ENCODE data around the gene CAMTA1.
"Not testable (repeated sequence)": the region's sequence is repeated elsewhere in the genome, so short reads cannot be mapped to it uniquely, and the experiment has no call there.

CAMTA1 gene

DNA sequence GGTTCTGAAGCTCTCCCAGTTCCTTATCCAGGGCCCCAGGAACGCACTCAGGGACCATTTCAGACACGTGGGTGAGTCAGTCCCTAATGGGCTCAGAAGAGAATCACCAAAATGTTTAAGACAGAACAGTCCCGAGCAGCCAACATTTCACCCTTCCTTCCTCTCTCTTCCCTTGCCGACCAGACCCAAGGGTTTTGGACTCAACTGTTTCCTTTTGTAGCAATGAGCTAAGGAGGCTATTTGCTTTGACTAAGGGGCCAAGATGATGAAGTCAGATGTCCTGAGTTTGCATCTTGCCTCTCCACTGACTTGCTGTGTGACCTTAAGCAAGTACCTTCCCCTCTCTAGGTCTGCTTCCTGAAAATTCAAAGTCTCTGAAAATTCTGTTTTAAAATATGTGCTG is 513.5 kb downstream of the CAMTA1 start:
- no peak for DNase-seq

DNA sequence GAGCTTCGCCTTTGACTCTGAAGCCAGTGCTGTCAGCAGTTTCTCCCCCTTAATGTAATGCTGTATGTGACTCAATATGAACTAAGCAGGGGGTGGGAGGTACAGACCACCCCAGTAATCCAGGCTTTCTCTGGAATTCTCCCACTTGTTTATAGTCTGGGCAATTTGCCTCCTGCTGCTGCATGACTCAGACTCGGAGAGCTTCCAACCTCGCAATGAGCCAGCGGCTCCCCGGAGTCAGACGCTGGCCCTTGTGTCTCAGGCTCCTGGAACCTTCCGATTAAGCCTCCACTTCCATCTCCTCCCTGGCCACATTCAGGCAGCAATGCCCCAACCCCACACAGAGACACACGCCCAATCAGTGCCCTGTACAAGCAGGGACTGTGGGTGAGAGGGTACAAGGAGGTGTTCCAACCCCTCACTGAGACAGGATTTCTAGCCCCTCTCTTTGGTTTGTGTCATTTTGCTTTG is 514.1 kb downstream of the CAMTA1 start:
- no peak for DNase-seq

DNA sequence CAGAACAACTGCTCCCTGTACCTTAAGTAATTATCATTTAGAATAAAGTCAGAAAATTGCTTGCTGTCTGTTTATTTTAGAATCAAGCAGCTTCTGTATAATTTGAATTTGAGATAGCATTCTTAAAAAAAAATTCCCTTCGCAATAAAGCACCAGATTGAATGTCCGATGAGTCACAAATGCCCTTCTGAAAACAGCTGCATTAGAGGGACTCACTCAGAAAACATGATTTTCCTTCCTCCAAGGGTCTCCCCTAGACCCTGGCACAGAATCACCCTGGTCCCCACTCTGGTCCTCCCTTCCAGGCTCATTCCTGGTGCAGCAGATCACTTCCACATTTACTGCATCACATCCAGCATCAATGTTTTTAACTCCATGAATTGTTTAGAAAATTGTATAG is 514.7 kb downstream of the CAMTA1 start:
- no peak for DNase-seq

DNA sequence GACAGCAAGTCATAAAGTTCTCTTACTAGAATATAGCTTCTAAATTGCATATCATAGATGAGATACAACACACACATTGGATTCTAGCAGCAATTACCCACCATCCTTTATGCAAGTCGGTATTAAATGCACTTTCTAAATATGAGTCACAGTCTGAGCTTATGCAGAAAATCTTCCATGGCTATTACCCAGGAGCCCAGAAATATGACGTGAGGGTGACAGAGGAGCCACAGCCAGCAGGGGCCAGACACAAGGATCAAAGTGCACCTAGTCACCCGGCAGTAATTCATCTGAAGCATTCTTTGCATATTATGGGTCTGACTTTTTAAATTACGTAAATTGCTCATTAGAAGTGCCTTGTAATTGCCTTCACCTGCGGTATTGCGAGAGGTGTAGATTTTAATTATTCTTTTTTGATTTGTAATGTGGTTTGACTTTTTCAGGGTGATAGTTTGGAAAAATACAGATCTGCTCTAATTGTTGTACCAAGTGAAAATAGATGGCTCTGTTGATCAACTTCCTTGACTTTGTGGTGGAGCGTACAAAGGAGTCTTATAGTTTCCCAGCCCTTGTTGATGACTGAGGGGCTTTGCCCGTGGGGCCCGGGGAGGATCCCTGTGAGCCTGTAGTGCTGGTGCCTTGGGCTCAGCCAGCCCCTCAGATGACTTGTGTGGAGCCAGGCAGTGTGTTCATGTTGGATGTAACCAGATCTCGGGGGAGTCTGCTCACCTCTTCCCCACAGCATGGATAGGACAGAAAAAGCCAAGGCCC is 515.8 kb downstream of the CAMTA1 start:
- DNase-seq = no peak

DNA sequence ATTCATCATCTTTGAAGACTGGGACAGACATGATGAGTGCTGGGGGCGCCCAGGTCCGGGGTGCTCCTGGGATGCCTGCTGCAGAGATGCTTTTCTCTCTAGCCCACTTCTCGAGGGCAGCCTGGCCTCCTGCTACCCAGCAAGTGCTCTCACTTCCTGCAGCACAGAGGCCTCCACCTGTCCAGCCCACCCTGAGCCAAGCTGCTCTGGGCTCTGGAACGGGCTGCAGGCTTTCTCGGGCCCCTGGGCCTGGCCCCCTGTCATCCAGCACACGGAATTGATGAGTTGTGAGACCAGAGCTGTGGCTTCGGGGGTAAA is 516.4 kb downstream of the CAMTA1 start:
- DNase-seq = no peak

DNA sequence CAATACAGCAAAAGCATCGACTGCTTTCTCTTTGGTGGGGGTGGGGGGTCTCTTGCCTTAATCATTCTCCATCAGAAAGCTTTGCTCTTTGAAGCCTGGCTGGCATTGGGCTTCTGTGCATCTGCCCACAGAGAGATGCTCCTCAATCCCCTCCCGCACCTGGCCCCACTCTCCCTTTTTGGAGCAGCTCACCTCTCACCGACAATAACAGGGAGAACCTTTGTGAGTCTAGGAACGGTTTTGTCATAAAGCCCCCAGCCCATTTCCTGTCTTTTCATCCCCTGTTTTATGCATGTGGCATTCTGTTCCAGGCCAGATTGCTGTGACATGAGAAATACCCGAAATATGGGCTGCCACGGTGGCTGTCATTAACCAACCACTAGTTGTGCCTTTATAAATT is 516.9 kb downstream of the CAMTA1 start:
- no peak for DNase-seq

DNA sequence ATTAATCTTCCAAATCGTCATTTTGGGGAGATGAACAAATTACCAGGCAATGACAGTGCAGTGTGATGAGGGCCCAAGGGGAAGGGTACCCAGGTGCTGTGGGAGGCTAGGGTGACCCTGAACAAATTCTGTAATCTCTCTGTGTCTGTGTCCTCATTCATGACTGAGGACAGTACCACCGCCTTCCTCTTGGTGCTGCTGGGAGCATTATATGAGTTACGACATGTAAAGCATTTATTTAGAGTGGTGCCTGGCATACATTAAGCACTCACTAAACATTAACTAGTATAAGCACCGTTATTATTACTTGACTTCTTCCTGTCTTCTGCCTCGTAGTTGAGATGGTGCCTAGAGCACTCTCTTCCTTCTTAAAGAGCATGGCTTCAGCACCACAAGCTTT is 517.6 kb downstream of the CAMTA1 start:
- no peak for DNase-seq

DNA sequence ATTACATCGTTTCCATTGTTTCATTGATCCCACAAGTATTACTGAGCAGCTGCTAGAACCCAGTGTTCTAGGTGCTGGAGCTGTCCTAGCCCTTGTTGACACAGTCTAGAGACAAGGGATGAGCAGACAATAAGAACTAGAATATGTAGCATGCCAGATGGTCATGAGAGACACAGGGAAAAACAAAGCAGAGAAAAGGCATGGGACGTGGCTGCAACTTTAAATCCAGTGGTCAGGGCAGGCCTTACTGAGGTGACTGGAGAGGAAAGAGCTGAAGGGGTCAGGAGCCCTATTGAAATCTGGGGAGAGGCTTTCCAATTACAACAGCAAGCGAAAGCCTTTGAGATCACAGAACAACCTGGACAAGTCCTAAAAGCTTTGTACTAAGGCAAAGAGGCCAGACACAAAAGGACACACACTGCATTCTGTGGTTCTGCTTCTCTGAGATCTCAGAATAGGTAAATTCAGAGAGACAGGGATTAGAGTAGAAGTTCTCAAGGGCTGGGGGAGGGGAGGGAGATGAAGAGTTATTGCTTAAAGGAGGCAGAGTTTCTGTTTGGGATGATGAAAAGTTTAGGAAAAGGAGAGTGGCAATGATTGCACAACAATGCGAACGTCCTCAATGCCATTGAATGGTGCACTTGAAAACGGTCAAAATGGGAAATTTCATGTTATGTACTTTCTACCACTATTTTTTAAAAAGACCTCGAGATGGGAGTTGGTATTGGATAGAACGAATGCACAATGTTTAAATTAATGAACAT is 518.5 kb downstream of the CAMTA1 start:
- no peak for DNase-seq

DNA sequence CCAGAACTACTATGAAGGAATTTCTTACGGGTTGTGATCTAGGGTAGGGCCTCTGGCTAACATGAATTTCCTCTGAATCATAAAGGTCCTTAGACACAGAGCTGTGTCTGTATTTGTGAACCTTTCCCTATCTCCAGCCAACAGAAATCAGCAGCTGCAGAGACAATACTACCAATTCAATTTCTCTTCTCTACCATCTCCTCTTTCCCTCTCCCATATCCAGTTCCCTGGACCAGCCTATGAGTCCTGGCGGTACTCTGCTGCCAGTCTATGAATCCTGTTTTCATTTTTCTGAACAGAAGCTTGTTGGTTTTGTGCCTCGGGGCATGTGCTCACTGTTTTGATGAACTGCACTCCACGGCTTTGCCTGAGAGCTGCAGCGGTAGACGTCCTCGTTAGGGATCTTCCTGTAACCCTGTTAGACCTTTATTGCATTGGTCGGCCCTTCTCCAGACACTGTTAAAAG is 527.9 kb downstream of the CAMTA1 start:
- no peak for DNase-seq

DNA sequence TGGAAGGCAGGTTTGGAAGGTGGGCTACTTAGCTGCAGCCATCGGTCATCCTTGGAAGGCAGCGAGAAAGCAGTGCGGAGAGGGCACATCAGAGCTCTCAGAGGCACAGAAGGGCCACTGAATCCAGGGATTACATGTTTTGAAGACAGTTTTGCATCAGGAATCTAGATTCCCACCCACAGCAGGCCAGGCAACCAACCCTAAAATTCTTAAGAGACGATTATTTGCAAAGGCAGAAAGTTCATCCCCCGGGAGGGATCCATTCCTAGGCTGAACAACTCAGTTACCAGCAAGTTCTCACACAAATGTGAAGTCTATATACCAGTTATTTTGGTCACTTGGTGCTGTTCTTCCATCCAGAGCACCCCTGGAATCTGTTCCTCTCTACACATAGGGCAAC is 528.6 kb downstream of the CAMTA1 start:
- DNase-seq = no peak

DNA sequence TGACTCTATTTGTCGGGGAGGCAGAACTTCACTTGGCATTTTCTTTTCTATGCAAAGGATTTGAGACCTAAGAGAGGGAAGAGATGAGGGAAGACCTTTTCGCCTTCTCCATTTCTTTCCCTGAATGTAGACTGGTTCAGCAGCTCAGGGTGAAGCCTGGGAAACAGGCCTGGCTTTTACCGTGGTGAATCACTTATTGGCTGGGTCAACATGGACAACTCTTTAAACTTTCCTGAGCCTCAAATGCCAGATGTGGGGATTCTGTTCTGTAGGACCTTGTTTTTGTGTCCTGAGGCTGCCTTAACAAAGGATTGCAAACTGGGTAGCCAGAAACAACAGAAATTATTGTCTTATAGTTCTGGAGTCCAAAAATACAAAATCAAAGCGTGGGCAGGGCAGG is 530.1 kb downstream of the CAMTA1 start:
- no peak for DNase-seq

DNA sequence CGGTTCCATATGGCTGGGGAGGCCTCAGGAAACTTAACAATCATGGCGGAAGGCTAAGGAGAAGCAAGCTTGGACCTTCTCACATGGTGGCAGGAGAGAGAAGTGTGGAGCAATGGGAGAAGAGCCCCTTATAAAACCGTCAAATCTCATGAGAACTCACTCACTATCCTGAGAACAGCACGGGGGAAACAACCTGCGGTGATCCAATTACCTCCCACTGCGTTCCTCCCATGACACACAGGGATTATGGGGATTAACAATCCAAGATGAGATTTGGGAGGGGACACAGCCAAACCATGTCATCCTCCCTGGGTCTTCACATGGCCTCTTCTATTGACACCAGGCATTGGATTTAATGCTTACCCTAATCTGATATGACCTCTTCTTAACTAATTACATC is 530.7 kb downstream of the CAMTA1 start:
- DNase-seq = no peak

DNA sequence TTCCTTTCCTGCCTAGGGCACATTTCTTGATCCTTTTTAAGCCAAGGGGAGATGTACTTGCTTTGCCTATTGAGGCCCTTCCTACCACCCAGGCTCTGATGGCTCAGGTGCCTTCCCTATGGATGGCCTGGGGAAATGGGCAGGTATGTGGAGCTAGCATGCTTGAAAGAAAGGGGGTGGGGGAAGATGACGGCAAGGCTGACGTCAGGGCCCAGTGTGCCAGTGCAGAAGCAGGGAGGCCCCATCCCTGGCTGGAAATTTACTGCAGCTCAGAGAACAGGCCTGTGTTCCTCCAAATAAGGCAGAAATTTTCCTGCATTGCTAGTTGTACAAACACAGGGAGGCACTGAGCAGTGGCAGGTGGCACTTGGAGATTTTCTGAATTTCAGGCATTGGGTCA is 532.6 kb downstream of the CAMTA1 start:
- DNase-seq = no peak

DNA sequence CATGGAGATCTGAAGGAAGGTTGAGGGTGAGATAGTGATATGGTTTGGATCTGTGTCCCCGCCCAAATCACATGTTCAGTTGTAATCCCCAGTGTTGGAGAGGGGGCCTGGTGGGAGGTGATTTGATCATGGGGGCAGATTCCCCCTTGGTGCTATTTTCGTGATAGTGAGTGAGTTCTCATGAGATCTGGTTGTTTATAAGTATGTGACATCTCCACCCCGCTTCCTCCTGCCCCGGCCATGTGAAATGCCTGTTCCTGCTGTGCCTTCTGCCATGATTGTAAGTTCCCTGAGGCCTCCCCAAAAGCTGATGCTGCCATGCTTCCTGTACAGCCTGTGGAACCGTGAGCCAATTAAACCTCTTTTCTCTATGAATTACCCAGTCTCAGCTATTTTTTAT is 533.9 kb downstream of the CAMTA1 start:
- no peak for DNase-seq

DNA sequence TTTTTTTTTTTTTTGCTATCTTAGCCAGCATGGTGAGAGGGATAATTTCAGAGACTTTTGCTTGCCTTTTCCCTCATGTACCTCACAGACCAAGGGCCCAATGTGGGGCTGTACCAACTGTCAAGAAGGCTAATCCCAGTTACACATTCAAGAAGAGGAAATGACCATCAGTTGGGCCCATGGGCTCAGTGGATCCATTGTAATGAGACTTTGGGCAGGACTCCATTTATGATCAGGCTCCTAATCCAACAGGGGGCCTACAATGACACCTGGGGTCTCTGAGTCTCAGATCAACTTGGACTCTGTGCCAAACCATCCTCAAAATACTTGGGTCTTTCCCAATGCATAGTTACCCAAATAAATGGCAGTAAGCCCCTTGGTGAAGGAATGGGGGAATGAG is 535.4 kb downstream of the CAMTA1 start:
- DNase-seq = no peak

DNA sequence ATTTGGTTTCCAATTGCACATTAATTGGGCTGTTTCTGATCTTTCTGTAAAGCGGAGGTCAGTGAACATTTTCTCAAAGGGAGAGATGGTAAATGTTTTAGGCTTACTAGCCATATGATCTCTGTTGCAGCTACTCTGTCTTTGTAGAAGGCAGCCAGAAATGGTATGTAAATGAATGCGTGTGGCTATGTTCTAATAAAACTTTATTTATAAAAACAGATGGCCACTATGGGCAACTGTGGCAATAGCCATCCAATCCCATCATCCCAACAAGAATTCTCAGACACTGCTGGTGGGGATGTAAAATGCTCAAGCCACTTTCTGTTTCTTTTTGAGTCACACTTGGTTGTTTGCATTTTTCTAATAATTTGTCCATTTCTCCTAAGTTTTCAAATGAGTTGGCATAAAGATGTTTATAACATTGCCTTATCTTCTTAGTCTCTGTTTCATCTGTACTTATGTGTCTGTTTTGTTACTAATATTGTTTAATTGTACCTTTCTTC is 537.1 kb downstream of the CAMTA1 start:
- no peak for DNase-seq

DNA sequence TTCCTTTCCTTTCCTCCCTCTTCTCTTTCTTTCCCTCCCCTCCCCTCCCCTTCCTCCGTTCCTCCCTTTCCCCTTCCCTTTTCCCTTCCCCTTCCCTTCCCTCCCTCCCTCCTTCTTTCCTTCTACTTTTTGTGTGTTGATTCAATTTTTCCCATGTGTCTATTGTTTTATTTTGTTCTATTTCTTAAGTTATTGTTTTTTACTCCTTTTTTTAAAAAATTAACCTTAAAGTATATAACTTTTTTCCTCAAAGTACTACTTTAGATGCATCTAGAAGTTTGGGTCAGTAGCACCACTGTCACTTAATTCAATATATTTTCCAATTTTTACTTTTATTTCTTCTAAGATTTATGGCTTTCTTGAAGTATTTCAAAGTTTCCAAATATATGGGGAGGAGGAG is 537.7 kb downstream of the CAMTA1 start:
- DNase-seq = no peak

DNA sequence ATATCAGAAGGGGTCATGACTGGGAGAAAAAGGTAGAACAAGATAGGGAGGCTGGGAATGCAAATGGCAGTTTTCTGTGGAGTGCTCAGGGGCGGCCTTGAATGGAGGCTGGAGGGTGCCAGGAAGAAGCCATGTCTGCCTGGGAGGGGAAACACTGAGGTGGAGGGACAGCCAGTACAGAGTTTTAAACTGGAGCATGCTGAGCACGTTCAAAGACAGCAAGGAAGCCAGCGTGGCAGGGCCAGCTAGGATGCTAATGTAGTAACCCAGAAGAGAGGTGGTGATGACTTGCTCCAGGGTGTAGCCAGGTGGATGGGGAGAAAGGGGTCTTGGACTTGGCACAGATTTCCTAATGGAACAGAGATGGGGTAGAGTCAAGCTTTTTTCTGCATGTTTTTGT is 540.0 kb downstream of the CAMTA1 start:
- no peak for DNase-seq

DNA sequence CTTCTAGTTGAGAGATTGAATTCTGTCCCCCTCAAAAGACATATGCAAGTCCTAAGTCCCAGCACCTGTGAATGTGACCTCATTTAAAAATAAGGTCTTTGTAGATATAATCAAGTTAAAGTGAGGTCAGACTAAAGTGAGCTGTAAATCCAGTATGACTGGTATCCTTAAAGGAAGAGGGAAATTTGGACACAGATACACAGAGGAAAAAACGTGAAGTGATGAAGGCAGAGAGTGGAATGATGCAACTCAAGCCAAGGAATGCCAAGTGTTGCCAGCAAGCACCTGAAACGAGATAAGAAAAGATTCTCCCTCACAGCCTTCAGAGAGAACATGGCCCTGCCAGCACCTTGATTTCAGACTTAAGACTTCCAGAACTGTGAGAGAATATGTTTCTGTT is 541.1 kb downstream of the CAMTA1 start:
- DNase-seq = no peak

DNA sequence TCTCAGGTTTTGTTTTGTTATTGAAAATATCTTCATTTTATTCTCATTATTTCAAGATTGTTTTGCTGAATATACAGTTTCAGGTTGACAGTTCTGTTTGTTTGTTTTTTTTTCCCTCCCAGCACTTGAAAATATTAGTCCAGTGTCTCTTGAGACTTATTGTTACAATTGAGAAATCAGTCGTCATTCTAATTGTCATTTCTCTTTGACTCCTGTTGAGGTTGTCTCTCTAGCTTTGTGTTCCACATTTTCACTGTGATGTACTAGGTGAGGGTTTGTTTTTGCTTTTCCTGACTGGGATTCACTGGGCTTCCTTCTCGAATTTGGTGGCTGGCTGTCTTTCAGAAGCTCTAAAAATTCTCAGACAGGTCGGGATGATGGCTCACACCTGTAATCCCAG is 542.6 kb downstream of the CAMTA1 start:
- no peak for DNase-seq

DNA sequence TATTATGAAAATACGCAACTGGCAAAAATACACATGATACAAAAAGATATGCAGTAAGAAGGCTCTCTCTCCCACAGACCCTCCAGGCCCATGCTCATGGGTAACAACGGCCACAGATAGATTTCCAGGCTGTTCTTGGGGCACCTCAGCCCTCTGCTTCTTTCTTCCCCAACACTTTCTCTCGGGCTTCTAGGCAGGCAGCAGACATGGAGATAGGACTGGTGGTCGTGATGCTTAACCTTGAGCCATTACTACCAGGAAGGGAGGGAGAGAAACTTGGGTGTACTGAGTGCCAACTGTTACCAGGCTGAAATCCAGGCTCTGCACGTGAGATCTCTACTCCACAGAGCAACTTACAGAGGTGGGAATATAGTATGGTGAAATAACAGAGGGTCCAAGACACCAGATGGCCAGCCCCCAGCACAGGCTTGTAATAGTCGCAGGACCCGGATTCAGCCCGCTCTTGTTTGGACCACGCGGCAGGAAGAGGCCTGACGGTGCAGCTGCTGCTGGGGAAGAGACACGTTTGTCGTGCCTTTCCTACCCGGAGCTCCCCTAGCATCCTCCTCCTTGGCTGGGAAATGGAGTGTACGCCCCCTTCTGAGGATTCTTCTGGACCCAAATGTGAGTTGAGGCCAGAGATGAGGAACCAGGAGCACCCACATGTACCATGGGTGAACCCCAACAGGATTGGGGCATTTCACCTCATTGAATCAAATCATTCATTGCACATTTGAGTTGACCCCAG is 544.8 kb downstream of the CAMTA1 start:
- no peak for DNase-seq

DNA sequence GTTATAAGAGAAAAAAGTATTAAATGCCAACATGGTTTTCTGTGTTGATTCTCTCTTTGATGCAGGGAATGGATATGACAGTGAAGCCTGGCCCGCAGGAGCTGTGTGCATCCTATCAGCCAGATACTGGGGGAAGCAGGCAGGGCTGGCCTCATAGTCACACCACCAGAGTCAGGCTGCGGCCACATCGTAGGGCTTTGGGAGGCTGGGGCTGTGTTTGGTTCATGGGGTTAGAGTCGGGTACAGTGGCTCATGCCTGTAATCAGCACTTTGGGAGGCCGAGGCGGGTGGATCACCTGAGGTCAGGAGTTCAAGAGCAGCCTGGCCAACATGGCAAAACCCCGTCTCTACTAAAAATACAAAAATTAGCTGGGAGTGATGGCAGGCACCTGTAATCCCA is 545.5 kb downstream of the CAMTA1 start:
- DNase-seq = not testable (repeated sequence)

DNA sequence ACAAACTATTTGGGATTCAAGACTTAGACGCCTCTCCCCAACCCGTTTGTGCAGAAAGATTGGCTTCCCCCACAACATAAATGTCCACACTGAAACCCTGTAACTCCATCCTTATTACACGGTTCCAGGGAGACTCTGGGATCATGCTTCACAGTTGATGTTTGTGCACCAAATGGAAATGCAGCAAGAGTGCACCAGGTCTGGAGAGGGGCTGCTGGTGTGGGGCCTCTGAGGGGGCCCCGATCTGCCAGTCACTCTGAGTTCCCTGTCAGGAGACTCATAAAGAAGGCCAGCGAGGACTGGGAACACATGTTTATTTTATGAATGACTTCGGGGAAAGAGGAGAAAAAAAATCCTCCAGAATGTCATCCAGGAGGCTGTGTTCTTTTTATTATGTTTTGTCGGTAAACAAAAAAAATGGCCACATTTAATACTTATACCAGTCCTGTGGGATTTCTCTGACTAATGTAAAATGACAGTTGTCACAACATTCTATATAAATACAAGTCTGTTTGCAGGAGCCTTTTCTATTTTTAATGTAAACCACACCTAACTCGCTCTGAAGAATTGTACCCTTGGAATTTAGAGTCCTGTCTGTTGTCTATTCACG is 546.8 kb downstream of the CAMTA1 start:
- DNase-seq = no peak

All from T-helper 2 cell (primary cell).